ENCODE measurements around the gene SYTL3.
"Not testable (repeated sequence)": the region's sequence is repeated elsewhere in the genome, so short reads cannot be mapped to it uniquely, and the experiment has no call there.

The SYTL3 gene

DNA sequence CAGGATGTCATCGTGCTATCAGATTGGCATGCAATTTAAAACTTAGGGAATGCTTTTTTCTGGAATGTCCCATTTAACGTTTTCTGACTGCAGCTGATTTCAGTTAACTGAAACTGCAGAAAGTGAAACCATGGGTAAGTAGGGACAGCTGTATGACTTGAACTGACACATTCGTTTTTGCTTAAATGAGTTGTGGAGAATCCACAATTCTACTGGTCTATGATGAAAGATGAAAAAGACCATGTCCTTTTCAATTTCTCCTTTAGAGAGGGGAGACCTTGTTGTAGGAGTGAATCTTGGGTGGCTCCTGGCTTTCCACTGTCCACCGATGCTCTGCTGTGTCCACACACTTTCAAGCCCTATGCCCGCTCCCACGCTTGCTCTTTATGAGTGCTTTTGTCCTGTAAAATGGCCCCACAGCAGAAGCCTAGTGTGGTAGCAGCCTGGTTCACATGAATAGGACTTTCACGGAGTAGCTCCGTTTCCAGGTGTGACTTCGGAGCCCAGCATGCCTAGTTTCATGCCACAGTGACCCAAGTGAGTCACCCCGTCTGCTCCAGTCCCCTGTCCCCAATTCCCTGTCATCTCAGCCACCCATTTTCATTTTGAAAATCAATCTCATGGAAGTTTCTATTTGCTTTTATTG, 27.2 kb upstream of the SYTL3 start:
- DNase-seq, result no peak

DNA sequence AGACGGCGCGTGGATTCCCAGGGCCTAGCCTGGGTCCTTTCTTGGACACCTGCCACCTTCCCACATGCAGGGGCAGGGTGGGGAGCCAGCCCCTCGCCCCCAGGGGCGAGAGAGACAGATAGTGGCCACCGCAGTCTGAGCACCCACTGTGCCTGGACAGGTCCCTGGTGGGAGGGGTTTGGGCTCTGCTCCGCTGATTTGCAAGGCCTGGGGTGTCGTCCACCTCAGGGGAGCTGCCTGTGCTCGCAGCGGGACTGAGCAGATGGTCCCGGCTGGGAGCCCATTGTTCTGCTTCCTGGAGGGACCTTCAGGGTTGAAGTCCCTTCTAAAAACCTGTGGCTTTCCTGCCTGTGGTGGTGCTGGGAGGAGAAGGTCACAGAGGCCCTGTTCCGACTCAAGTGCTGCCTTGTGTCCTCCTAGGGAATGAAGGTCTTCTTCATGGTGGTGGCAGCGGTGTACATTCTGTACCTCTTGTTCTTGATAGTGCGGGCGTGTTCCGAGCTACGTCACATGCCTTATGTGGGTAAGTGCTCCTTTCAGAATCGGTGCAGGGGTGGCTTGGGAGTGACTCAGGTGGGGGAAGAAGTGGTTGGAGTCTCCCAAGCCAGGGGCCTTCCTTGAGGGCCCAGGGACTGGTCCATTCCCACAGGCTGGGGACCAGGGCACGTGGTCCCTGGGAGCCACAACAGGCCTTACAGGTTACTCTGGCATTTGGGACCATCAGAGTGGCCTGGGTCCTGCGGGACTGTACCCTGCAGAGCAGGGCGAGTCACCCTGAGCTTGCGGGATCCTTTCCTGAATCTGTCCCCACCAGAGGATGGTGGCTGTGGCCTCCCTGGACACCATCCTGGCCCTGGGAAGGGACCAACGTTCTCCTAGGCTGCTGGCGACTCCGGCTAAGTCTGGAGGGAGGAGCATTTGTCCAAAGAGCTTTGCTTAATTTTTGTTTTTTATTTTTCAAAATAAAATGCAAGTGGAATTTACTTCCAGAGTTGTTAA, 24.9 kb upstream of the SYTL3 start:
- DNase-seq, result no peak

DNA sequence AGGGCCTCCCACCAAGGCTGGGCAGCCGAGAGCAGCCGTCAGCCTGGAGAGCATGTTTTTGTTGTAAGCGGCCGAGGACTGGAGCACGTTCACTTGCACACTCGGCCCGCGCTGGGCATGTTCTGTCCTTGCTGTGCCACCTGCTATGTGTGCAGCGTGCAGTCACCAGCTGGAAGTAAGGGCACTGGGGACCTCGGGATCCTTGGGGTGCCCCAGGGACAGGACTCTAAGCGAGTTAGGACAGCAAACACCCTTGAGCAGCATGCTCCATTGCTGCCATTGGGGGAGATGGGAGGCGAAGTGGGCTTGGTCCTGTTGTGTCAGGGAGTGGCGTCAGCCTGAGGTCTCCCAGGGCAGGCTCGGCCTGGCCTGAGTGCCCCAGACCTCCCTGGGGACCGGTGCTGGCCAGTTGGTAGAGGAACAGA, 24.0 kb upstream of the SYTL3 start:
- DNase-seq, result no peak

DNA sequence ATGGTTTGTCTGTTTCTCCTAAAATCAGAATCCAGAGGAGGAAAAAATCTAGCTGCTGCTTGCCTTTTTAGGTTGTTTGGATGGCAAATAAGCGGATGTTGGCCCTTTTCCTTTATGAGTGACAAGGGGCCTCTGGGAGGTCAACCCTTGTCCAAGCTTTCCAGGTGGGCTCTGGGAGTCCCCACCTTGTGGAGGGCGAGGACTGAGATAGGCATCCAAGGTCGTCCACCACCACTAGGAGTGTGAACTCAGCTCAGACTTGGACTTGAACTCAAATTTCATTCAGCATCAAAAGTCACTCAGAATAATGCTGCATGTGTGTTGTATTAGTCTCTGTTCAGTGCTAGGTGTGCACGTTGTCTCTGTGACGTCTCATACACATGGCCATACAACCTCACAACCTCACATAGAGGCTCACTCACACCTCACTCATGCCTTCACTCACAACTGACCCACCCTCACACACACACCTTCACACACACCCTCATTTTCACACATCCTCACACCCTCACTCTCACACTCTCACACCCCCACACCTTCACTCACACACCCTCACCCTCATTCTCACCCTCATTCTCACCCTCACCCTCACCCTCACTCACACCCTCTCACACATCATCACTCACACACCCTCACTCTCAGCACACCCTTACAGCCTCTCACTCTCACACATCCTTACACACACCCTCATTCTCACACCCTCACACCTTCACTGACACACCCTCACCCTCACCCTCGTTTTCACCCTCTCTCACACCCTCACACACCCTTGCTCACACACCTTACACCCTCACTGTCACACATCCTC, 23.3 kb upstream of the SYTL3 start:
- DNase-seq, result no peak

DNA sequence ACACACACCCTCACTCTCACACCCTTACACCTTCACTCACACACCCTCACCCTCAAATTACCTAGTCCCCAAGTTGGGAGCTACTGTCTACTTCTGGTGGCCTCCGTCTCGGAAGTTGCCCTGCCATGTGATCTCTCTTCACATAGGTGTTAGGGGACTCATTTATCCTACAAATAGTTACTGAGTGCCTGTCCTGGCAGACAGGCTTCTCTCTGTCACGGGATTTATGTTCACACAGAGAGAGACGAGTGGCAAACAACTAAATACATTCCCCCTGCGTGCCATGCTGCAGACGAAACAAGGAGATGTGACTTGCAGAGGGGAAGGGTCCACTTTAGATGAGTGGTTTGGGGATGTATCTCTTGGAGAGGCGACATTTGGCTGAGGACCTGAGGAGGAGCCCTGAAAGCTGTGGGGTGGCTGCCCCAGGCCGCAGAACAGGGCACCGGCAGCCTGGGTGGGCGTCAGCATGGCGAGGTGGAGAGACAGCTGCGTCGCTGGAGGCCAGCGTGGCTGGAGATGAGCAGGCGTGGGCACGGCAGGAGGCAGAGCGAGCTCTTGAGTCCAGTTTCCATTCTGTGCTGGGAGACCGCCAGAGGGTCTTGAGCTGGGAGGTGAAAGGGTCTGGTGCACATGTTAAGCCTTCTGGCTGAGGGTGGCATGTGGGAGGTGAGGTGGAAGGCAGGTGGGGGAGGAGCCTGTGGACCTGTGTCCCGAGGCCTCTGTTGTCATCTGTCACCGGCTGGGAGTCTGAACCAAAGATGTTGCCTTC, 22.5 kb upstream of the SYTL3 start:
- DNase-seq, result no peak

DNA sequence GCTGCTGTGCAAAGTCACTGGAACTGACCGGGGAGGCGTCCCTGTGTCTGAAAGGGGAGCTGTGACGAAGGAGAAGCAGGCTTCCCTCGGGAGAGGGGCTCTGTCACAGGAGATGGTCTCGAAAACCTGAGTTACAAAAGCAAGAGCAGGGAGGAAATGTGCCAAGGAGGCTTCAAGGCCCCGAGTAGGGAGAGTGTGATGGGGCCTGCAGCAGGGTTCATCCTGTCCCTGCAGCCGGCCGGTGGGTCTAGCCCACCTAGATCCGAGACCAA, 22.0 kb upstream of the SYTL3 start:
- no peak for DNase-seq

DNA sequence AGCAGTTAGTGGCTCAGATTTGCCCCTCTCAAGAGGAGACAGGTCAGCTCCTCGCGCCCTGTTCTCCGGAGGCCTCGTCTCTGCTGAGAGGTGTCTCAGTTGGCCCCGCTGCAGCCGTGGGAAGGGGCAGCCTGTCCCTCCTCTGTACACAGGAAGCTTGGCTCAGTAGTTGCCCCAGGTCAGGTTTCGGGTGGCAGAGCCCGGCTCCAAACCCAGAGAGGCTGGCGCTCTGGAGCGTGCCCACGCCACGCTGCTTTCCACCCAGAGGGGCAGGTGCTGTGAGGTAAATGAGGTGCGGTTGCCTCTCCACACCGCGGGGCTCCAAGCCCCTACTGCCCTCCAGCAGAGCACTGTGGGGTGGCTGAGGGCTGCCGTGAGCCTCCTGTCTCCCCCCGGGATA, 21.3 kb upstream of the SYTL3 start:
- DNase-seq, result no peak

DNA sequence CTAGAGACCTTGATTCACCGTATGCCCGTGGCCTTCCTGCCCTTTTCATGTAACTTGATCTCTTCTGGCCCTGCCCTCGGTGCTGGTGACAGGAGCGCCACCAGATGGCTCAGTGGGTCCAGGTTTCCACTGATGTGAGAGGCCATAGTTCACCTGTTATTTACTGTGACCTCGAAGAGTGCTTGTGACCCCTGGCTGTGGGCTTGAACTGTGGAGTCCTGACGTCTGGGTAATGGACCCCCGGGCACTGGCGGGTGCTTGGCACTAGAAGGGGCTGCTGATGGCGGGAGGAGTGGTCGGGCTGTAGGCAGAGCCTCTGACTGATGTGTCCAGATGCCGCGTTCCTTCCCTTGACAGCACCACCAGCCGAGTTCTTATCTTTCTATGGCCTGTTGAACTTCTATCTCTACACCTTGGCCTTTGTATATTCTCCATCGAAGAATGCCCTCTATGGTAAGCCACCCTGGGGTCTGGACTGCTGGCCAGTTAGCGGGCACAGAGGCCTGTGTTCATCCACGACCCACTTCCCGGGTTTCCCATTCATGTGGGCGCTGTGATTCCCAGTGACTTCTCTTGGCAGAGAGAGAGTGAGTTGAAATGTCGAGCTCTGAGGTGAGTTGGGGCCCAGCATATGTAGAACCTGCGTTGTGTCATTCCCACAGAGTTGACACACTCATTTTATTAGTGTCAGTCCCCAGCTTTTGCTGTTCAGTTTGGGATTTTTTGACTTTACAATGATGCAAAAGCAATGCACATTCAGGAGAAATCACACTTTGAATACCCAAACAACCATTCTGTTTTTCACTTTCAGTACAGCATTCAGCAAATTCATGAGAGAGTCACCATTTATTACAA, 20.3 kb upstream of the SYTL3 start:
- no peak for DNase-seq

- DNase-seq, result no peak
These were observed 18.8 kb upstream of the SYTL3 start for GRCh38 chr6:158630938-158631616.

DNA sequence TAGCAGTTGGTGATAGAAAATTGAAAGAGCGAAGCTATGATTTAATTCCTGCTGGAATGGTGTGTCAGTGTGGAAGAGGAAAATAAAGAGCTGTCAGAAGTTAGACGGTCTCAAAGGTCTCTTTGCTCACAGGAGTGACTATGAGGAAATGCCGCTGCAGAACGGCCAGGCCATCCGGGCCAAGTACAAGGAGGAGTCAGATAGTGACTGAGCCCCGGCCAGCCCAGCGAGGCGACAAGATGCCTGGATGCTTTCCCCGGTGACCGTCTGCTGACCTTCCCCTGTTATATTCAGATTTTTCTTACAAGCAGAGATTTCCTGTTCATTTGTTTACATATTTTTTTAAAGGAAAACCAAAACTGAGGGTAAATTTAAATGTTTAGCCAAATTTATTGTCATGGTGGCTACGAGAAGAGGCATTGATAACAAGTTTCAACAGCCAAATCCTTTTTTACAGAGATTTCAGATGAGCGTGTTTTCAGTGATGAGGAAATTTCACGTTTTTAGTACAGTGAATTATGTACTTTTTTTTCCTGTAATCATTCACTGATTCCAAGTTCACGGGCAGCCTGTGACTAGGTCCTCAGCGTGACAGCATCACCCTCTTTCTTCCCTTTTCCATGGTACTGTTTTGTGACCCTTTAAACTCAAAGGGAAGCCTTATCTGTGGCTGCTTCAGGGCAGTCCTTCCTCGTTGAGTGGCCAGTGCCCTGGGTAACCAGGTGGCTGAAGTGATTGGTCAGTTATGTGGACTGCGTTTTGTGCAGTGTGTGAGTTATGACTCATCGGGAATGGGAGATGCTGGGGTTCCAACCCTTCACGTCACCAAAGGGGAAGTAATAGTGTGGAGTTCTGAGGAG, 17.9 kb upstream of the SYTL3 start:
- DNase-seq, result no peak

DNA sequence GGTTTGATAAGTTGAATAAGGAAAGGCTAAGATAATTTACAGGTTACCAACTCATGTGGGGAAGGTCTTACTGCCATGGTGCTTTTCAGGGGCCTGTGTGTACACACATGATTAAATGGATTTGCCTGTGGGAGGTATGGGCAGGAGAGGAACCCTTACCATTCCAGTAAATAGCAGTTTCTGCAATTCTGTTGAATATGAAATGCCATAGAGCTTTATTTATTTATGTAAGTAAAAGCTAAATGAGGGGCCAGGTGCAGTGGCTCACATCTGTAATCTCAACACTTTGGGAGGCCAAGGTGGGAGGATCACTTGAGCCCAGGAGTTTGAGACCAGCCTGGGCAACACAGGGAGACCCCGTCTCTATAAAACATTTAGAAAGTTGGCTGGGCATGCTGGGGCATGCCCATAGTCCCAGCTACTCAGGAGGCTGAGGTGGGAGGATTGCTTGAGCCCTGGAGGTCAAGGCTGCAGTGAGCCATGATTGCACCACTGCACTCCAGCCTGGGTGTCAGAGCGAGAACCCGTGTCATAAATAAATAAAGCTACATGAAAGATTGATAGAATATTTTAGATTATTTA, 17.2 kb upstream of the SYTL3 start:
- DNase-seq, result not testable (repeated sequence)

DNA sequence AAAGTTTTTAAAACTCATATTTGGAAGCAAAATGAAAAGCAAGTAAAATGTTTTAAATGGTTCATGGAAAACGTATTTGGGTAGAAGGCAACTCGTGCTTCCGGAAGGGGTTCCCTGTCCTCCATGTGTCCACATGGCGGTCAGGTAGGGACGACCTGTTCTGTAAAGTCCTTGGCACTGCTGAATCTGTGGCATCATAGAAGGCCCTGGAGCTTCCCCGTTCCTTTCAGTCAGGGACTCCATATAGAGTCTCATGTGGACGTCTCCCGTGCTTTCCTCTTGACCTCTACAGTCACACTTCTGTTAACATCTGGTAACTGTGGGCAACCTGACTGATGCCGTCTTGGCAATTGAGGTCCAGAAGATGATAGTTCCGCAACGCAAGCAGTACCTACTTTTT, 16.7 kb upstream of the SYTL3 start:
- DNase-seq, result no peak

- no peak for DNase-seq
These were observed 15.0 kb upstream of the SYTL3 start for GRCh38 chr6:158634695-158635426.

DNA sequence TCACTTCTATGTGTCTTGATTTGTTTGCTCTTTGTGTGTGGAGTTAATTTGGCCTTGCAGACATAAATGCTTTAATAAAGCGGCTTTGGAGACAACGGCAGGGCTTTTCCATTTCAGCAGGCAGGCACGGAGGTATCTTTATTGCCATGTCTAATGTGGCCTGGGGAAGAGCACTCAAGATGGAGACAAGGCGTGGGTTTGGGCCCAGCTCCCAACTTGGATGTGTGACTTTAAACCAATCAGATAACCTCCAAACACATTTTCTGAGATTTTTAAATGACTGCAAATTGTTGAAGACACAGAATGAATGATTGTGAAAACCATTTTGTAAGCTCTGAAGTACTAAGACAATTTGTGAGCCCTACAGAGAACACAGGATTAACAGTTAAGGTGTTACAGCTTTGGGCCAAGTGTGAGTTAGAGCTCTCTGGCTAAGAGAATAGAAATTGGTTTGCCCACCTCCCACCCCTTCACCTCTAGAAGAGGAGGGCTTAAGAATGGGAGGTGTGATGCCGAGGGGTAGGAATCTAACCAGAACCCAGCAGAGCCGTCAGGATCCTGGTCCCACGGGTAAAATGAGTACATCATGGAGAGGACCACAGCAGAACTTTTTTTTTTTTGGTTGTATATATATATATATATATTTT, 14.3 kb upstream of the SYTL3 start:
- DNase-seq, result no peak

DNA sequence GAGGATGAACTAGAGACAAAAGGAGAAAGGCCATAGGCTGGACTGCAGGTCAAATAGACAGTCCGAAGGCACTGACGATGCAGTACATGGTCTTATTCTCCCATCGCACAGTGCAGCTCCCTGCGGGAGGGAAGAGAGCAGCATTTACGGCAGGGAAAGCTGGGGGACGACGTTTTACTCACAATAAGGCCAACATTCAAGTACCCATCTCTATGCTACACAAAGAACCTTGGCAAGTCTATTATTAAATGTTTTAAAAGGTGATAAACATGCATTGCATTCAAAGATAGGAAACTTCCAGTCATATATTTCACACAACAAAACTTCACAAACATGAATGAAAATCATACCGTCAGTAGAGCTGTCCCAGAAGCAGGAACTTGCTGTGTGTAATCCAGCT, 13.1 kb upstream of the SYTL3 start:
- DNase-seq, result no peak

DNA sequence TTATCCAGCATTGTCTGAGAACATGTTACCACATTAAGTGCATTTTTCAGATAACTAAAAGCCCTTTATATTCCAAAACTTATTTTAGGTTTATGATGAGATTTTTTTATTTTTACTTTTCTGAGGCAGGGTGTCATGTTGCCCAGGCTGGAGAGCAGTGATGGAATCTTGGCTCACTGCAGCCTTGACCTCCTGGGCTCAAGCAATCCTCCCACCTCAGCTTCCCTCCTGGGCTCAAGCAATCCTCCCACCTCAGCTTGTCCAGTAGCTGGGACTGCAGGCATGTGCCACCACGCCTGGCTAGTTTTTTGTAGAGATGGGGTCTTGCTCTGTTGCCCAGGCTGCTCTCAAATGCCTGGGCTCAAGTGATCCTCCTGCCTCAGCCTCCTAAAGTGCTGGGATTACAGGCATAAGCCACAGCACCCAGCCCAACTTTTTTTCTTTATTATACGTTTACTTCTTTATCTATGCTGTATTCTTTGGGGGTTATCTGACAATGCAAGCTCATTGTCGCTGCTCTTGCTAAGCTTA, 11.5 kb upstream of the SYTL3 start:
- no peak for DNase-seq

- no peak for DNase-seq
These were observed 10.8 kb upstream of the SYTL3 start for GRCh38 chr6:158639056-158639455.

DNA sequence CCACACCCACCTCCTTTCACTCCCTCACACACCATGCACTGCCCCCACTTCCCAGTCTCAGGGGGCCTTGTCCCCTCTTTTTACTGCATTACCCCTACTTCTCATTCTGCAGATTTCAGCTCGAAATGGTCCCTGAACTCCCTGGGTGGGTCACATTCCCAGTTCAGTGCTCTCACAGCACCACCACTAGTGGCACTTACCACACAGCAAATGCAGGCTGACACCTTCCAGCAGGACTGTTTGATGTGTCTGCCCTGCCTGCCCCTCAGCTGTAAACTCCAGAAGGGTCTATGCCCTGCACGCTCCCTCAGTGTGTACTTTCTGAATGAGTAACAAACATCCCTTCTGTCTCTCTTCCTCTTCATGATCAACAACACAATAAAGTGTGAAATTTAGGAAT, 9.3 kb upstream of the SYTL3 start:
- DNase-seq, result no peak
